Right lobe of liver (tissue), 4 donors: ENCODE data around the gene MAP3K4.

Source experiments
- CTCF ChIP-seq, 4 donors: fragments of 200-600 bp in 3 of 4; fragments of 450-650 bp in 1 of 4; IDR thresholded peaks; one replicate each; pipeline versions ENCODE4 v1.5.1 to v1.8.0; 2016 to 2022; ENCODE audit warnings: antibody characterized with exemption in 4 of 4, mild to moderate bottlenecking in 2 of 4
- POLR2A ChIP-seq: fragments of 450-650 bp; IDR thresholded peaks from one replicate; pipeline ENCODE4 v1.6.1; 2017; ENCODE audit warnings: antibody characterized with exemption, mild to moderate bottlenecking
- donor health status: DM: no; HTN: no; CAD: no.
- donor health status: DM: no; HTN: no; CAD: no.
- donor health status: DM: no; HTN: yes; CAD: no.

- no peak for TF ChIP-seq CTCF (IDR thresholded peaks at IDR 0.05)
- no peak for TF ChIP-seq POLR2A
These were observed 30.7 kb upstream of the MAP3K4 start for GRCh38 chr6:160960839-160961238.
